K562 (cell line): ENCODE measurements around the gene PIP4K2A. TPM values are rescaled to one million over a fixed set of nuclear protein-coding genes. Genes with fewer than 3 reads are reported as not detected.
A peak's percentile ranks its signal among the peaks of the same experiment; 100 is the strongest.

ENCODE experiments used
- BRD4 ChIP-seq: fragments of 200-600 bp; sonication (generic); IDR thresholded peaks from 2 replicates; pipeline ENCODE4 v1.6.1; 2017; ENCODE audit warnings: inconsistent platforms
- EHMT2 ChIP-seq: fragments of 450-650 bp; IDR thresholded peaks from 2 replicates; pipeline ENCODE4 v1.6.1; 2018; ENCODE audit warnings: antibody characterized with exemption
- ETV5 ChIP-seq: sonication (generic); formaldehyde crosslinking; IDR thresholded peaks from 2 replicates; pipeline ENCODE4 v1.4.0; 2020; ENCODE audit warnings: low read depth, mild to moderate bottlenecking, missing genetic modification reagents
- HDAC2 ChIP-seq: fragments of 450-650 bp; IDR thresholded peaks from 2 replicates; pipeline ENCODE4 v1.6.1; 2016; ENCODE audit warnings: mild to moderate bottlenecking
- HLTF ChIP-seq: fragments of 450-650 bp; IDR thresholded peaks from 2 replicates; pipeline ENCODE4 v1.6.1; 2016
- MAFF ChIP-seq: IDR thresholded peaks from 2 replicates; pipeline ENCODE4 v1.6.1; 2012; ENCODE audit warnings: low read length, improper control_type of control experiment
- NRF1 ChIP-seq, 2 experiments: fragments of 450-650 bp; IDR thresholded peaks in 1 of 2; conservative IDR thresholded peaks in 1 of 2; 2 replicates each; pipeline ENCODE4 v1.6.1; 2014; ENCODE audit warnings: mild to moderate bottlenecking in 2 of 2
- SMAD1 ChIP-seq: fragments of 150-350 bp; IDR thresholded peaks from 2 replicates; pipeline ENCODE4 v1.6.1; 2014; ENCODE audit warnings: low read length, low read depth; ENCODE audit not compliant: partially characterized antibody
- TFAM ChIP-seq: fragments of 250-450 bp; sonication (Bioruptor Pico); conservative IDR thresholded peaks from 2 replicates; pipeline ENCODE4 v1.5.0; 2021; ENCODE audit warnings: mild to moderate bottlenecking, moderate library complexity
- ZNF561 ChIP-seq: fragments of 450-650 bp; formaldehyde crosslinking; conservative IDR thresholded peaks from 2 replicates; pipeline ENCODE4 v1.4.0; 2020; ENCODE audit warnings: mild to moderate bottlenecking, moderate library complexity
- polyA plus RNA-seq, 8 experiments: library from polyadenylated mRNA; depleted of rRNA in 4 of 8; stranded (reverse) in 5 of 8; unstranded in 3 of 8; fragments of >200 nt; fragmentation: Nextera tagmentation in 2 of 8; fragmentation: Illumina TruSeq in 1 of 8; extraction: Ambion mirVana in 2 of 8; extraction: Trizol in 1 of 8; gene quantifications; 2 replicates each; pipeline versions ENCODE4 v1.2.1 to v1.2.3, GENCODE V29; 2011 to 2014; ENCODE audit warnings: inconsistent platforms in 1 of 8, missing spikeins in 1 of 8
- total RNA-seq, 7 experiments: library from RNA; depleted of rRNA in 6 of 7; stranded (reverse); fragments of >200 nt in 6 of 7; fragmentation: Illumina TruSeq in 2 of 7; extraction: Trizol in 2 of 7; gene quantifications; 2 replicates each; pipeline versions ENCODE4 v1.2.1 to v1.2.3, GENCODE V29; 2011 to 2021; ENCODE audit warnings: low replicate concordance in 1 of 7
- TF ChIP-seq, protein P1 (sequence below): IDR thresholded peaks from 2 replicates; pipeline ENCODE4 v1.6.1; 2016; ENCODE audit warnings: missing genetic modification characterization, missing compliant biosample characterization
- TF ChIP-seq, protein P2 (sequence below): fragments of 250-450 bp; sonication (Bioruptor Pico); IDR thresholded peaks from 2 replicates; pipeline ENCODE4 v1.8.0; 2021; ENCODE audit warnings: moderate library complexity, mild to moderate bottlenecking, inconsistent platforms
- TF ChIP-seq, protein P3 (sequence below): fragments of 450-650 bp; formaldehyde crosslinking; IDR thresholded peaks from 2 replicates; pipeline ENCODE4 v1.4.0; 2020; ENCODE audit warnings: mild to moderate bottlenecking, moderate library complexity
- TF ChIP-seq, protein P4 (sequence below), 2 experiments: fragments of 450-650 bp; IDR thresholded peaks; 2 replicates each; pipeline ENCODE4 v1.6.1; 2016; ENCODE audit warnings: mild to moderate bottlenecking in 2 of 2, borderline replicate concordance in 1 of 2, low read depth in 1 of 2, moderate library complexity in 1 of 2
- TF ChIP-seq, protein P5 (sequence below): sonication (generic); formaldehyde crosslinking; IDR thresholded peaks from 2 replicates; pipeline ENCODE4 v1.8.0; 2022; ENCODE audit warnings: mild to moderate bottlenecking, missing genetic modification reagents
- TF ChIP-seq, protein P6 (sequence below): fragments of 250-450 bp; sonication (Bioruptor Pico); IDR thresholded peaks from 2 replicates; pipeline ENCODE4 v1.8.0; 2022; ENCODE audit warnings: inconsistent platforms

PIP4K2A gene
- total and polyA plus RNA-seq, 9 of the 15 experiments (the other 6 are each of a cell fraction or from before 2014, with no cell fraction given): 35.6 to 117 (median 71.9) TPM

DNA sequence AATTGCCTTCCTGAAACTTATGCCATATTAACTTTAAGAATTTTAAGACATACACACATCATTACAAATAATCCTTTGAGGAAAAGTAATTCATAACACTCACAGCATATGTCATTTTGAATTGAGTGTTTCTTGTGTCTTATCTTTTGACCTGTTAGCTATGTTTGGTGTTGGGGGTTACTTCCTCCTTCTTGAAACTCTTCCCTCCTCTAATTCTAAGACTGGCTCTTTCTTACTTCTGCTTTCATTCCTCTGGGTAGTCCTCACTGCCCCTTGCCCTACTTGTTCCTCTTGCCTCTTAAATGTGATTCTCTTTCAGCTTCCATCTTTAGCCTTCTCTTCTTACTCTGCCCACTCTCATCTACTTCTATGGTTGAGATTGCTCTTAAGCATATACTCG lies 28.3 kb upstream of the PIP4K2A start (continued):
- TF ChIP-seq, protein P1, sequence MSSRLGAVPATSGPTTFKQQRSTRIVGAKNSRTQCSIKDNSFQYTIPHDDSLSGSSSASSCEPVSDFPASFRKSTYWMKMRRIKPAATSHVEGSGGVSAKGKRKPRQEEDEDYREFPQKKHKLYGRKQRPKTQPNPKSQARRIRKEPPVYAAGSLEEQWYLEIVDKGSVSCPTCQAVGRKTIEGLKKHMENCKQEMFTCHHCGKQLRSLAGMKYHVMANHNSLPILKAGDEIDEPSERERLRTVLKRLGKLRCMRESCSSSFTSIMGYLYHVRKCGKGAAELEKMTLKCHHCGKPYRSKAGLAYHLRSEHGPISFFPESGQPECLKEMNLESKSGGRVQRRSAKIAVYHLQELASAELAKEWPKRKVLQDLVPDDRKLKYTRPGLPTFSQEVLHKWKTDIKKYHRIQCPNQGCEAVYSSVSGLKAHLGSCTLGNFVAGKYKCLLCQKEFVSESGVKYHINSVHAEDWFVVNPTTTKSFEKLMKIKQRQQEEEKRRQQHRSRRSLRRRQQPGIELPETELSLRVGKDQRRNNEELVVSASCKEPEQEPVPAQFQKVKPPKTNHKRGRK (tag): no peak
- TF ChIP-seq, protein P2, sequence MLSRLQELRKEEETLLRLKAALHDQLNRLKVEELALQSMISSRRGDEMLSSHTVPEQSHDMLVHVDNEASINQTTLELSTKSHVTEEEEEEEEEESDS (CRISPR knock-in tag): no peak
- no peak for TF ChIP-seq HDAC2
- no peak for TF ChIP-seq NRF1 (conservative IDR thresholded peaks at IDR 0.05 in 1 of 2, IDR thresholded peaks at IDR 0.05 in 1 of 2)
- TF ChIP-seq TFAM (CRISPR knock-in tag): no peak
- no peak for TF ChIP-seq SMAD1
- TF ChIP-seq, protein P3, sequence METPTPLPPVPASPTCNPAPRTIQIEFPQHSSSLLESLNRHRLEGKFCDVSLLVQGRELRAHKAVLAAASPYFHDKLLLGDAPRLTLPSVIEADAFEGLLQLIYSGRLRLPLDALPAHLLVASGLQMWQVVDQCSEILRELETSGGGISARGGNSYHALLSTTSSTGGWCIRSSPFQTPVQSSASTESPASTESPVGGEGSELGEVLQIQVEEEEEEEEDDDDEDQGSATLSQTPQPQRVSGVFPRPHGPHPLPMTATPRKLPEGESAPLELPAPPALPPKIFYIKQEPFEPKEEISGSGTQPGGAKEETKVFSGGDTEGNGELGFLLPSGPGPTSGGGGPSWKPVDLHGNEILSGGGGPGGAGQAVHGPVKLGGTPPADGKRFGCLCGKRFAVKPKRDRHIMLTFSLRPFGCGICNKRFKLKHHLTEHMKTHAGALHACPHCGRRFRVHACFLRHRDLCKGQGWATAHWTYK (CRISPR knock-in tag): no peak
- no peak for TF ChIP-seq ETV5 (CRISPR knock-in tag)
- TF ChIP-seq HLTF: no peak
- TF ChIP-seq, protein P4, sequence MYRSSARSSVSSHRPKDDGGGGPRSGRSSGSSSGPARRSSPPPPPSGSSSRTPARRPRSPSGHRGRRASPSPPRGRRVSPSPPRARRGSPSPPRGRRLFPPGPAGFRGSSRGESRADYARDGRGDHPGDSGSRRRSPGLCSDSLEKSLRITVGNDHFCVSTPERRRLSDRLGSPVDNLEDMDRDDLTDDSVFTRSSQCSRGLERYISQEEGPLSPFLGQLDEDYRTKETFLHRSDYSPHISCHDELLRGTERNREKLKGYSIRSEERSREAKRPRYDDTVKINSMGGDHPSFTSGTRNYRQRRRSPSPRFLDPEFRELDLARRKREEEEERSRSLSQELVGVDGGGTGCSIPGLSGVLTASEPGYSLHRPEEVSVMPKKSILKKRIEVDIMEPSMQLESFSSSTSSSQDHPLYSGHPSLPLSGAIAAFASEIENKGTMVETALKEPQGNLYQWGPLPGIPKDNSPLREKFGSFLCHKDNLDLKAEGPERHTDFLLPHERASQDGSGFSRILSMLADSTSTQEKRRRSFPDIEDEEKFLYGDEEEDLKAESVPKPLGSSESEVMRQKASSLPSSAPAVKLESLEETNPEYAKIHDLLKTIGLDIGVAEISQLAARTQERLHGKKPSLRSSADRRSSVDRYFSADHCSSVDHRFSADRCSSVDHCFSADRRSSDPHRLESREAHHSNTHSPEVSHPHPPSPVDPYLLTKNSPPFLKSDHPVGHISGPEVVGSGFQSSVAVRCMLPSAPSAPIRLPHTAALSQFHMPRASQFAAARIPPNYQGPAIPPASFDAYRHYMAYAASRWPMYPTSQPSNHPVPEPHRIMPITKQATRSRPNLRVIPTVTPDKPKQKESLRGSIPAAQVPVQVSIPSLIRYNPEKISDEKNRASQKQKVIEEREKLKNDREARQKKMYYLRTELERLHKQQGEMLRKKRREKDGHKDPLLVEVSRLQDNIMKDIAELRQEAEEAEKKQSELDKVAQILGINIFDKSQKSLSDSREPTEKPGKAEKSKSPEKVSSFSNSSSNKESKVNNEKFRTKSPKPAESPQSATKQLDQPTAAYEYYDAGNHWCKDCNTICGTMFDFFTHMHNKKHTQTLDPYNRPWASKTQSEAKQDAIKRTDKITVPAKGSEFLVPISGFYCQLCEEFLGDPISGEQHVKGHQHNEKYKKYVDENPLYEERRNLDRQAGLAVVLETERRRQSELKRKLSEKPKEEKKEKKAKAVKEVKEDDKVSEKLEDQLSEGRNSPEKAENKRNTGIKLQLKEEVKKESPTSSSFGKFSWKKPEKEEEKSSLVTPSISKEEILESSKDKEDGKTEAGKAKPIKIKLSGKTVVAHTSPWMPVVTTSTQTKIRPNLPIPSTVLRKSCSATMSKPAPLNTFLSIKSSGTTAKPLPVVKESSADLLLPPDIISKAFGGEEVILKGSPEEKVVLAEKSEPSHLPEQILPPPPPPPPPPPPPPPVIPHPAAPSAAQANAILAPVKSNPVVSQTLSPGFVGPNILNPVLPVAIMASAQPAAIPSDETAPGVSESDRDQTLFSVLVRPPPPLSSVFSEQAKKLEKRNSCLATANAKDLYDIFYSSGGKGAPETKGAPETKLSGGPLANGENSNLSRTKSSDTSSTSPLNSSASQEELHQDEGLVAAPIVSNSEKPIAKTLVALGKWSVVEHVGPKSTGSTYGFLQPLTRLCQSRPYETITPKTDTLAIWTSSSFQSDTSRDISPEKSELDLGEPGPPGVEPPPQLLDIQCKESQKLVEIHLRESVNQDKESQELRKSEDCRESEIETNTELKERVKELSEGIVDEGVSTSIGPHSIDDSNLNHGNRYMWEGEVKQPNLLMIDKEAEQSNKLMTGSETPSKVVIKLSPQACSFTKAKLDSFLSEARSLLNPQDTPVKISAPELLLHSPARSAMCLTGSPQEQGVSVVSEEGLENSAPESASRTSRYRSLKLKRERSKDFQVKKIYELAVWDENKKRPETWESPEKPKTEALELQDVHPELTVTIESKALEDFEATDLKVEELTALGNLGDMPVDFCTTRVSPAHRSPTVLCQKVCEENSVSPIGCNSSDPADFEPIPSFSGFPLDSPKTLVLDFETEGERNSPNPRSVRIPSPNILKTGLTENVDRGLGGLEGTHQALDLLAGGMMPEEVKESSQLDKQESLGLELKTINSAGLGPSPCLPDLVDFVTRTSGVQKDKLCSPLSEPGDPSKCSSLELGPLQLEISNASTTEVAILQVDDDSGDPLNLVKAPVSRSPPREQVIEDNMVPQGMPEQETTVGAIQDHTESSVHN (IDR thresholded peaks at IDR 0.05; ENCODE audit: borderline replicate concordance in 1 of 2, low read depth in 1 of 2): no peak
- no peak for TF ChIP-seq MAFF
- TF ChIP-seq ZNF561 (CRISPR knock-in tag): no peak
- TF ChIP-seq, protein P5, sequence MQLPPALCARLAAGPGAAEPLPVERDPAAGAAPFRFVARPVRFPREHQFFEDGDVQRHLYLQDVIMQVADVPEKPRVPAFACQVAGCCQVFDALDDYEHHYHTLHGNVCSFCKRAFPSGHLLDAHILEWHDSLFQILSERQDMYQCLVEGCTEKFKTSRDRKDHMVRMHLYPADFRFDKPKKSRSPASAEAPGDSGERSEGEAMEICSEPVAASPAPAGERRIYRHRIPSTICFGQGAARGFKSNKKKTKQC (CRISPR knock-in tag): no peak
- no peak for TF ChIP-seq BRD4
- TF ChIP-seq EHMT2: peak; percentile 75
- TF ChIP-seq, protein P6, sequence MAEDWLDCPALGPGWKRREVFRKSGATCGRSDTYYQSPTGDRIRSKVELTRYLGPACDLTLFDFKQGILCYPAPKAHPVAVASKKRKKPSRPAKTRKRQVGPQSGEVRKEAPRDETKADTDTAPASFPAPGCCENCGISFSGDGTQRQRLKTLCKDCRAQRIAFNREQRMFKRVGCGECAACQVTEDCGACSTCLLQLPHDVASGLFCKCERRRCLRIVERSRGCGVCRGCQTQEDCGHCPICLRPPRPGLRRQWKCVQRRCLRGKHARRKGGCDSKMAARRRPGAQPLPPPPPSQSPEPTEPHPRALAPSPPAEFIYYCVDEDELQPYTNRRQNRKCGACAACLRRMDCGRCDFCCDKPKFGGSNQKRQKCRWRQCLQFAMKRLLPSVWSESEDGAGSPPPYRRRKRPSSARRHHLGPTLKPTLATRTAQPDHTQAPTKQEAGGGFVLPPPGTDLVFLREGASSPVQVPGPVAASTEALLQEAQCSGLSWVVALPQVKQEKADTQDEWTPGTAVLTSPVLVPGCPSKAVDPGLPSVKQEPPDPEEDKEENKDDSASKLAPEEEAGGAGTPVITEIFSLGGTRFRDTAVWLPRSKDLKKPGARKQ (CRISPR knock-in tag): no peak
